Measurements from ENCODE around the gene MNX1.

The MNX1 gene

GRCh38 chr7:156966387-156966786, 44.1 kb downstream of the MNX1 start:
- DNase-seq = no peak

- DNase-seq = no peak
Measured at GRCh38 chr7:156964971-156965370, 45.5 kb downstream of the MNX1 start.

DNA sequence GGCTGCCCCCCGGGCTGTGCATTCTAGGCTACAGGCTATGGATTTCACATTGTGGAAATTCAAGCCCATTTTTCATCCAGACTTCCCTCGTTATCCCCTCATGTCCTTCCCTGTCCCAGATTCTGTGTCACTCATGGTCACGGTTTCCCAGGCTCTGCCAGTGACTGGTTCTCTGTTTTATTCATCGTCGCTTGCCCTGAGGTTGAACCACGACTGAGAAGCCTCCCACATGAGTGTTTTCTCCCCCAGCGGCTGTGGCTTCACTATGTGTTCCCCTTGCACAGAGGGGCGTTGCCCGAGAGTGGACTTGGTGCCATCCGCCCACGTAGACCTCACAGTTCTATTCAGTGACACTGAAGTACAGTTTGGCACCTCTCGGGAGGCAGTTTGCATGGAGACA, 47.0 kb downstream of the MNX1 start:
- no peak for DNase-seq

- DNase-seq = no peak
Measured at GRCh38 chr7:156962897-156963296, 47.6 kb downstream of the MNX1 start.

GRCh38 chr7:156962145-156962544, 48.3 kb downstream of the MNX1 start:
- no peak for DNase-seq

DNA sequence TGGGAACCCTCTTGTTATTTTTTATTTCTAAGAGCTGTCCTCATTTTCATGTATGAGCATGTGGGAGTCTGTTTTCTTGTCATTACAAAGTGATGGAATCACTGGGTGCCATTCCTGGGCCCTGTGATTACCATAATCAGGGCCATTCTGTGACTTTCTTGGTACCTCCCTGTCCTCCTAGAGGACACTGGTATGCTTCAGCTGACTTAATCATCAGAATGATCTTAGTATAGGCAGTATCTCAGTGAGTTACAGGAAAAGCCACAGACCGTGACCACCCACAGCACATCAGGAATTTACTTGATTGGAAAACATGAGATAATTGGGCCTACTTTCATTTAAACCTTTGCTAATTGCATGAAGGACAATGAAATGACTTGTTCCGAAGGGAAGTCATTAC, 53.7 kb downstream of the MNX1 start:
- no peak for DNase-seq

GRCh38 chr7:156954941-156955340, 55.5 kb downstream of the MNX1 start:
- DNase-seq = no peak
